ENCODE data around the gene CSTF1. TPM values are rescaled to one million over a fixed set of nuclear protein-coding genes. Genes with fewer than 3 reads are reported as not detected.

Gene CSTF1
- total RNA-seq, 1 donor from 2014 or later = 20.9 TPM

DNA sequence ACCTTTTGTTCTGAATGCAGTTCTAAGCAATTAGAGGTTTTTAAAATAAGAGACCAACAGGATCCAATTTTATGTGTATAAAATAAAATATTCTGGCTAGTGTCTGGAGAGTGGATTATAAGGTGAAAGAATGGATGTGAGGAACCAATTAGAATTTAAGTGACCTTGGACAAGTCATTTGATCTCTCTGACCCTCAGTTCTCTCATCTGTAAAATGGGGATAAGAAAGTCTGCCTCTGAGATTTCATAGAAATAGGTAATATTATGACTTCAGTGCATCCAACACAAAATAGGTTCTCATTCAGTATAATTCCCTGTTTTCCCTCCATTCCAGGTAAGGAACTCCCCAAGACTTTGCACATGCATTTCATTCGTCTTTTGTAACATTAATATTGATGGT, 38.5 kb downstream of the CSTF1 start:
- Histone ChIP-seq H3K9ac (ENCODE audit: low read depth in 1 of 3, low read length in 3 of 3) (no peak overlapping the region), H3K4me3 (ENCODE audit: low read length in 3 of 3) (no peak overlapping the region), H3K9me3 (ENCODE audit: control insufficient read depth in 3 of 3, low read length in 3 of 3) (no peaks in the 10 kb centered on the region), H3K36me3 (ENCODE audit: control insufficient read depth in 3 of 3, insufficient read depth in 3 of 3, low read length in 3 of 3) (no peaks in the 10 kb centered on the region), H3K27me3 (ENCODE audit: control insufficient read depth in 3 of 3, insufficient read depth in 3 of 3, low read length in 3 of 3) (peaks cover 0 to 3% (median 0%) of the 10 kb centered on the region in 3 donors), H3K27ac (ENCODE audit: low read depth, low read length) (no peak overlapping the region), H3K4me1 (ENCODE audit: control insufficient read depth in 3 of 3, insufficient read depth in 3 of 3, low read length in 3 of 3) (no peaks in the 10 kb centered on the region)

- no peak overlapping the region for H3K9ac ChIP-seq (ENCODE audit: low read depth in 1 of 3, low read length in 3 of 3)
- no peaks in the 10 kb centered on the region for H3K4me1 ChIP-seq (ENCODE audit: control insufficient read depth in 3 of 3, insufficient read depth in 3 of 3, low read length in 3 of 3)
- peaks cover 0 to 3% (median 0%) of the 10 kb centered on the region in 3 donors for H3K27me3 ChIP-seq (ENCODE audit: control insufficient read depth in 3 of 3, insufficient read depth in 3 of 3, low read length in 3 of 3)
- no peaks in the 10 kb centered on the region for H3K36me3 ChIP-seq (ENCODE audit: control insufficient read depth in 3 of 3, insufficient read depth in 3 of 3, low read length in 3 of 3)
- H3K27ac ChIP-seq (ENCODE audit: low read depth, low read length) = no peak overlapping the region
- H3K9me3 ChIP-seq (ENCODE audit: control insufficient read depth in 3 of 3, low read length in 3 of 3) = no peaks in the 10 kb centered on the region
- H3K4me3 ChIP-seq (ENCODE audit: low read length in 3 of 3) = no peak overlapping the region
These were observed 39.0 kb downstream of the CSTF1 start for GRCh38 chr20:56431471-56431870.

DNA sequence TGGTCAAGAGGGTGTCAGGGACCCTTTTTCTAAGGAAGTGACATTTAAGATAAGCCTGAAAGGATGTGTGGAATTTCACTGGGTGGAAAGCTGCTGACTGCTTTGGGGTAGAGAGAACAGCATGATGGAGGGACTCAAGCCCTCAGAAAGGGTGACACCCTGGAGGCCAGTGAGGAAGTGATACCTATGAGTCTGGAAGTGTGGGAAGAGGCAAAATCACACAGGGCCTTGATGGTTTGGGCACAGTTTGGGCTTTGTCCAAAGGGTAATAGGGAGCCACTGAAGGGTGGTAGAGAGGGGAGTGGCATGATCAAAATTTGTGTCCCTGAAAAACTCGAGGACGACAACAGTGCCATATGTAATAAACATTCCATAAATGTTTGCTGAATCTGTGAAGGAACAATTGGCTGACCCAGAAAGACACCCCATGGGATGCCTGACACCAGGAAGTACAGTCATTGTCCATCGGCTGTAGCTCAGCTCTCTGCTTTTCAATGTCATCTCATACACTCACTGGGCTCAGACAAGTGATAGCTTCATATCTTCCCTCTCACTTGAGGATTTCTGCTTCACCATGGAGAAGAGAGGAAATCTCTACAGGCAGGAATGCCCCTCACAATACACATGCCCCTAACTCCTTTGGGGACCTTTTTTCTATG, 40.9 kb downstream of the CSTF1 start:
- no peak overlapping the region for H3K9ac ChIP-seq (ENCODE audit: low read depth in 1 of 3, low read length in 3 of 3)

DNA sequence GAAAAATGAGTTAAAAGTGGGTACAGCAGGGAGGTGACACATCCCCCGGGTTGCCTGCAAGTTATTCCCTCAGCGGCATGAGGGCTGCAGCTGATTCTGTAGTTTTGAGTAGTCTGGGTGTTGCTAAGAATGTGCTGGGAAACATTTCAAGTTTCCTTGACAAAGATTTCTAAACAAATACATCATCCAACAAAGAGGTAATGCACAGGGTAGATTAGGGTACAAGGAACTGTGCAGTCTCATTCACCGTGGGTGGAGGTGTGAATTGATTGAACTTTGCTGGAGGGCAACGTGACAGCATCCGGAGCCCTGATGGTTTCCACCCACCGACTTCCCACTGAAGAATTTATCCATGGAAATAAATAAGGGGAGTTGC, 41.4 kb downstream of the CSTF1 start:
- no peaks in the 10 kb centered on the region for H3K4me1 ChIP-seq (ENCODE audit: control insufficient read depth in 3 of 3, insufficient read depth in 3 of 3, low read length in 3 of 3)
- no peaks in the 10 kb centered on the region for H3K36me3 ChIP-seq (ENCODE audit: control insufficient read depth in 3 of 3, insufficient read depth in 3 of 3, low read length in 3 of 3)
- no peak overlapping the region for H3K27ac ChIP-seq (ENCODE audit: low read depth, low read length)
- H3K4me3 ChIP-seq (ENCODE audit: low read length in 3 of 3) = no peak overlapping the region
- no peak overlapping the region for H3K9ac ChIP-seq (ENCODE audit: low read depth in 1 of 3, low read length in 3 of 3)
- H3K27me3 ChIP-seq (ENCODE audit: control insufficient read depth in 3 of 3, insufficient read depth in 3 of 3, low read length in 3 of 3) = peaks cover 0 to 3% (median 0%) of the 10 kb centered on the region in 3 donors
- H3K9me3 ChIP-seq (ENCODE audit: control insufficient read depth in 3 of 3, low read length in 3 of 3) = no peaks in the 10 kb centered on the region

More for the DNA sequence above, 40.9 kb downstream of the CSTF1 start:
- H3K36me3 ChIP-seq (ENCODE audit: control insufficient read depth in 3 of 3, insufficient read depth in 3 of 3, low read length in 3 of 3) = no peaks in the 10 kb centered on the region
- H3K4me1 ChIP-seq (ENCODE audit: control insufficient read depth in 3 of 3, insufficient read depth in 3 of 3, low read length in 3 of 3) = no peaks in the 10 kb centered on the region
- peaks cover 0 to 3% (median 0%) of the 10 kb centered on the region in 3 donors for H3K27me3 ChIP-seq (ENCODE audit: control insufficient read depth in 3 of 3, insufficient read depth in 3 of 3, low read length in 3 of 3)
- no peak overlapping the region for H3K4me3 ChIP-seq (ENCODE audit: low read length in 3 of 3)
- H3K27ac ChIP-seq (ENCODE audit: low read depth, low read length) = no peak overlapping the region
- no peaks in the 10 kb centered on the region for H3K9me3 ChIP-seq (ENCODE audit: control insufficient read depth in 3 of 3, low read length in 3 of 3)

- Histone ChIP-seq H3K9me3 (ENCODE audit: control insufficient read depth in 3 of 3, low read length in 3 of 3) (no peaks in the 10 kb centered on the region), H3K9ac (ENCODE audit: low read depth in 1 of 3, low read length in 3 of 3) (no peak overlapping the region), H3K27me3 (ENCODE audit: control insufficient read depth in 3 of 3, insufficient read depth in 3 of 3, low read length in 3 of 3) (peaks cover 0 to 3% (median 0%) of the 10 kb centered on the region in 3 donors), H3K27ac (ENCODE audit: low read depth, low read length) (no peak overlapping the region), H3K36me3 (ENCODE audit: control insufficient read depth in 3 of 3, insufficient read depth in 3 of 3, low read length in 3 of 3) (no peaks in the 10 kb centered on the region), H3K4me1 (ENCODE audit: control insufficient read depth in 3 of 3, insufficient read depth in 3 of 3, low read length in 3 of 3) (peaks cover 0 to 2% (median 2%) of the 10 kb centered on the region in 3 donors), H3K4me3 (ENCODE audit: low read length in 3 of 3) (no peak overlapping the region)
These were observed 44.9 kb downstream of the CSTF1 start for GRCh38 chr20:56437196-56437960.

DNA sequence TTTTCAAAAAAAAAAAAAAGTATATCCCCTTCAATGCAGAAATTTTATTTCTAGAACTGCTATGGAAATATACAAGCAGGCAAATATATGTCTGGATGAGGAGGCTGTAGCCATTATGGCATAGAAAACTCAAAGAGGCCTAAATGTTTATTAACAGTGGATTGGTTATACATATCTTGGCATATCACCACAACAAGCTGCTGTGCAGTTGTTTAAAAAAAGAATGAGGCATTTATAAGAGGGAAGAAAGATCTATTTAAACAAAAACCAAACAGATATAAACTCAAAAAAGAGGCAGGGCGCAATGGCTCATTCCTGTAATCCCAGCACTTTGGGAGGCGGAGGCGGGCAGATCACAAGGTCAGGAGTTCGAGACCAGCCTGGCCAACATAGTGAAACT, 45.8 kb downstream of the CSTF1 start:
- Histone ChIP-seq H3K9me3 (ENCODE audit: control insufficient read depth in 3 of 3, low read length in 3 of 3) (no peaks in the 10 kb centered on the region), H3K36me3 (ENCODE audit: control insufficient read depth in 3 of 3, insufficient read depth in 3 of 3, low read length in 3 of 3) (no peaks in the 10 kb centered on the region), H3K4me3 (ENCODE audit: low read length in 3 of 3) (no peak overlapping the region), H3K27ac (ENCODE audit: low read depth, low read length) (no peak overlapping the region), H3K9ac (ENCODE audit: low read depth in 1 of 3, low read length in 3 of 3) (no peak overlapping the region), H3K27me3 (ENCODE audit: control insufficient read depth in 3 of 3, insufficient read depth in 3 of 3, low read length in 3 of 3) (peaks cover 0 to under 1% (median 0%) of the 10 kb centered on the region in 3 donors), H3K4me1 (ENCODE audit: control insufficient read depth in 3 of 3, insufficient read depth in 3 of 3, low read length in 3 of 3) (peaks cover 0 to 2% (median 2%) of the 10 kb centered on the region in 3 donors)

GRCh38 chr20:56439771-56440291, 47.4 kb downstream of the CSTF1 start:
- Histone ChIP-seq H3K27ac (ENCODE audit: low read depth, low read length) (peak overlapping the region; percentile 25), H3K4me3 (ENCODE audit: low read length in 3 of 3) (no peak overlapping the region), H3K4me1 (ENCODE audit: control insufficient read depth in 3 of 3, insufficient read depth in 3 of 3, low read length in 3 of 3) (peaks cover 0 to 2% (median 2%) of the 10 kb centered on the region in 3 donors), H3K9ac (ENCODE audit: low read depth in 1 of 3, low read length in 3 of 3) (no peak overlapping the region), H3K27me3 (ENCODE audit: control insufficient read depth in 3 of 3, insufficient read depth in 3 of 3, low read length in 3 of 3) (peaks cover 0 to 11% (median 2%) of the 10 kb centered on the region in 3 donors), H3K36me3 (ENCODE audit: control insufficient read depth in 3 of 3, insufficient read depth in 3 of 3, low read length in 3 of 3) (no peaks in the 10 kb centered on the region), H3K9me3 (ENCODE audit: control insufficient read depth in 3 of 3, low read length in 3 of 3) (no peaks in the 10 kb centered on the region)

DNA sequence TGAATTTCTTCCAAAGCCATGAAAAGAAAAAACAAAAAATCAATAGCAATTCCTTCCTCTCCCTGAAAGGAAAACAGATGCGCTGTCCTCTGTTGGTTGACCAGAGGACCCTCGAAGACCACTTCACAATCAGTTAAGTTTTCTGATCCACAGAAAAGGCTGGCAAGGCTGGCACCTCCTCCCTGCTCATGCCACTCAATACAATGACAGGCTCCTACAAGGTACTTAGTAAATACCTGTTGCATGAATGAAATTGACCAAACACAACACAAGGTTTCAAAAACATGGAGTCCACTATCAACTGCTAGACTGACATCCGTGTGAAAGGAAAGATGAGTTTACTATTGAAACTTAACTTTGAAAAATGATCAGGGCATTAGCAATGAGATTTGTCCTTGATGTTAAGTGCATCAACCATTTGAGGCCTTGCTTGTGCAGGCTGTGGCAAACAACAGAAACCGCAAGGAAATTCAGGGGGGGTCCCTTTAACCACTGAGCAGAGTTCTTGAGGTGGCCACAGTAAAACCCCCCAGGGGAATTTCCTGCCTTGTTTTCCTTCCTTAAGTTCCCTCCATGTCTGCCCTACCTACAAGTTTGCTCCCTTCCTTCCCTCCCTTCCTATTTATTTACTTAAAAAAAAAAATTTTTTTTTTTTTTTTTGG, 48.0 kb downstream of the CSTF1 start:
- H3K27me3 ChIP-seq (ENCODE audit: control insufficient read depth in 3 of 3, insufficient read depth in 3 of 3, low read length in 3 of 3) = peaks cover 2 to 13% (median 3%) of the 10 kb centered on the region in 3 donors

GRCh38 chr20:56442389-56443365, 50.2 kb downstream of the CSTF1 start:
- H3K4me1 ChIP-seq (ENCODE audit: control insufficient read depth in 3 of 3, insufficient read depth in 3 of 3, low read length in 3 of 3) = peaks cover 0 to 2% (median 2%) of the 10 kb centered on the region in 3 donors

More for the DNA sequence above, 48.0 kb downstream of the CSTF1 start:
- Histone ChIP-seq H3K27ac (ENCODE audit: low read depth, low read length) (peak overlapping the region; percentile 25), H3K9me3 (ENCODE audit: control insufficient read depth in 3 of 3, low read length in 3 of 3) (no peaks in the 10 kb centered on the region), H3K36me3 (ENCODE audit: control insufficient read depth in 3 of 3, insufficient read depth in 3 of 3, low read length in 3 of 3) (no peaks in the 10 kb centered on the region), H3K4me3 (ENCODE audit: low read length in 3 of 3) (no peak overlapping the region), H3K4me1 (ENCODE audit: control insufficient read depth in 3 of 3, insufficient read depth in 3 of 3, low read length in 3 of 3) (peaks cover 0 to 2% (median 2%) of the 10 kb centered on the region in 3 donors), H3K9ac (ENCODE audit: low read depth in 1 of 3, low read length in 3 of 3) (no peak overlapping the region)

More at GRCh38 chr20:56442389-56443365, 50.2 kb downstream of the CSTF1 start:
- Histone ChIP-seq H3K9me3 (ENCODE audit: control insufficient read depth in 3 of 3, low read length in 3 of 3) (no peaks in the 10 kb centered on the region), H3K27me3 (ENCODE audit: control insufficient read depth in 3 of 3, insufficient read depth in 3 of 3, low read length in 3 of 3) (peaks cover 2 to 13% (median 3%) of the 10 kb centered on the region in 3 donors), H3K9ac (ENCODE audit: low read depth in 1 of 3, low read length in 3 of 3) (no peak overlapping the region), H3K4me3 (ENCODE audit: low read length in 3 of 3) (no peak overlapping the region), H3K36me3 (ENCODE audit: control insufficient read depth in 3 of 3, insufficient read depth in 3 of 3, low read length in 3 of 3) (no peaks in the 10 kb centered on the region), H3K27ac (ENCODE audit: low read depth, low read length) (no peak overlapping the region)
